Measurements from ENCODE around the gene PLCG2.

The PLCG2 gene

GRCh38 chr16:82011199-82011641, 232.1 kb downstream of the PLCG2 start, which contains the start of gene SDR42E1:
TSS of gene SDR42E1 (minus strand) at chr16:82011470. CDS start at chr16:82000858, 10,612 bp downstream.
- no peak for TF ChIP-seq CTCF (IDR thresholded peaks at IDR 0.05; ENCODE audit: low read depth, low read length, missing control alignments)
- DNase-seq (ENCODE audit: extremely low read depth, low read depth): no peak
- no peak within 1 kb of the TSS for H3K4me3 ChIP-seq (replicated peaks; ENCODE audit: low read depth, low read length)

Measured in HFF-Myc (cell line).